Calu3 (cell line): ENCODE measurements around the gene SPINT1. TPM values are rescaled to one million over a fixed set of nuclear protein-coding genes. Genes with fewer than 3 reads are reported as not detected.

Experiments
- BruUV-seq: library from RNA; stranded (reverse); fragments of 400-500 nt; replicated peaks from 2 replicates; lab custom pipeline; 2021; lab: Mats Ljungman, UMichigan
- CTCF ChIA-PET: fragments of 300-600 bp; sonication (Branson Sonifier 250); formaldehyde crosslinking; loops from one replicate; lab custom pipeline; 2022; ENCODE audit warnings: antibody characterized with exemption; lab: Charles Lee
- DNase-seq: peaks from one replicate; pipeline ENCODE4 v3.0.0; 2022
- H3K27ac Mint-ChIP-seq: one replicate; pipeline ENCODE4 v1.8.0; 2022; ENCODE audit warnings: mixed read lengths; ENCODE audit not compliant: unreplicated experiment
- H3K27me3 Mint-ChIP-seq: one replicate; pipeline ENCODE4 v1.8.0; 2022; ENCODE audit warnings: mixed read lengths; ENCODE audit not compliant: unreplicated experiment
- H3K36me3 Mint-ChIP-seq: one replicate; pipeline ENCODE4 v1.8.0; 2022; ENCODE audit warnings: mild to moderate bottlenecking, moderate library complexity, mixed read lengths; ENCODE audit not compliant: insufficient read depth, unreplicated experiment
- H3K4me1 Mint-ChIP-seq: one replicate; pipeline ENCODE4 v1.8.0; 2022; ENCODE audit warnings: mild to moderate bottlenecking, low read depth, mixed read lengths; ENCODE audit not compliant: unreplicated experiment
- H3K4me3 Mint-ChIP-seq: one replicate; pipeline ENCODE4 v1.8.0; 2022; ENCODE audit warnings: mild to moderate bottlenecking, low read depth, moderate library complexity, mixed read lengths; ENCODE audit not compliant: unreplicated experiment
- H3K9me3 Mint-ChIP-seq: one replicate; pipeline ENCODE4 v1.8.0; 2022; ENCODE audit warnings: low read depth, mixed read lengths; ENCODE audit not compliant: unreplicated experiment
- CTCF ChIP-seq: fragments of 200-600 bp; IDR thresholded peaks from one replicate; pipeline ENCODE4 v1.8.0; 2022; ENCODE audit warnings: antibody characterized with exemption; ENCODE audit not compliant: unreplicated experiment
- intact Hi-C: fragments of 100-400 bp; cut with micrococcal nuclease; formaldehyde crosslinking; loops from one replicate; pipeline ENCODE4 v1.10.0; 2022; ENCODE audit not compliant: unreplicated experiment
- total RNA-seq: library from RNA; stranded (reverse); gene quantifications from 2 replicates; pipeline ENCODE4 v1.2.3, GENCODE V29; 2022

The SPINT1 gene
- total RNA-seq, 1 experiment from 2014 or later, result 93.7 TPM

- CTCF ChIA-PET, result interaction anchor here (0.6 to 3.8 kb wide), 19 partner anchors 9 to 356 kb away, joined by 3 to 95 read pairs (median 4); partner anchors contain the start of genes CCDC32, RHOV and RPUSD2
- Mint-ChIP-seq H3K36me3 (peaks cover 43% of the 10 kb centered on the region), H3K4me1 (peaks cover 18% of the 10 kb centered on the region), H3K27ac (peak within 1 kb of the TSS; percentile 83), H3K4me3 (peak within 1 kb of the TSS; percentile 89), H3K9me3 (no peaks in the 10 kb centered on the region), H3K27me3 (no peaks in the 10 kb centered on the region)
- TF ChIP-seq CTCF, result peak; percentile 63
- intact Hi-C loops, result loop anchor here (2.0 kb wide), 1 partner anchor 47 kb away; no protein-coding TSS in a partner anchor
- BruUV-seq, result no TSS peak
- peak; percentile 95 for DNase-seq
Measured at GRCh38 chr15:40893733-40894680, 50.2 kb downstream of the SPINT1 start, which contains the start of gene VPS18. VPS18 (plus strand) TSS chr15:40894450; CDS start chr15:40894769, 319 bp downstream.

- CTCF ChIA-PET, result interaction anchor here (0.6 to 3.8 kb wide), 16 partner anchors 8 to 355 kb away, joined by 3 to 95 read pairs (median 5); partner anchors contain the start of genes CCDC32 and RHOV
- TF ChIP-seq CTCF, result peak; percentile 13
- TSS peak; percentile 80 for BruUV-seq
- no peaks in the 10 kb centered on the region for H3K27me3 Mint-ChIP-seq
- DNase-seq, result peak; percentile 61
- intact Hi-C loops, result loop anchor here (2.0 kb wide), 1 partner anchor 48 kb away; no protein-coding TSS in a partner anchor
- peaks cover 18% of the 10 kb centered on the region for H3K4me1 Mint-ChIP-seq
- H3K27ac Mint-ChIP-seq, result peak overlapping the region; percentile 83
- peak overlapping the region; percentile 89 for H3K4me3 Mint-ChIP-seq
- peaks cover 43% of the 10 kb centered on the region for H3K36me3 Mint-ChIP-seq
- H3K9me3 Mint-ChIP-seq, result no peaks in the 10 kb centered on the region
Measured at GRCh38 chr15:40894681-40895448, 51.0 kb downstream of the SPINT1 start.

GRCh38 chr15:40899536-40900207 is 55.8 kb downstream of the SPINT1 start:
- intact Hi-C loops, result loop anchor here (10.0 kb wide), 1 partner anchor 65 kb away; no protein-coding TSS in a partner anchor

More at GRCh38 chr15:40899536-40900207, 55.8 kb downstream of the SPINT1 start:
- no peak overlapping the region for H3K4me3 Mint-ChIP-seq
- no peaks in the 10 kb centered on the region for H3K27me3 Mint-ChIP-seq
- TF ChIP-seq CTCF, result no peak
- DNase-seq, result no peak
- CTCF ChIA-PET, result no interaction called here
- H3K36me3 Mint-ChIP-seq, result peaks cover 47% of the 10 kb centered on the region
- no peak overlapping the region for H3K27ac Mint-ChIP-seq
- peaks cover 7% of the 10 kb centered on the region for H3K4me1 Mint-ChIP-seq
- BruUV-seq, result no TSS peak
- H3K9me3 Mint-ChIP-seq, result no peaks in the 10 kb centered on the region
